GM21367 (cell line): ENCODE data around the gene SLC16A4.
A peak's percentile ranks its signal among the peaks of the same experiment; 100 is the strongest.

ENCODE experiments used
- ATAC-seq: cut with Tn5 transposase; IDR thresholded peaks from one replicate; pipeline ENCODE4 v1.9.1; 2021; ENCODE audit not compliant: unreplicated experiment

The SLC16A4 gene

DNA sequence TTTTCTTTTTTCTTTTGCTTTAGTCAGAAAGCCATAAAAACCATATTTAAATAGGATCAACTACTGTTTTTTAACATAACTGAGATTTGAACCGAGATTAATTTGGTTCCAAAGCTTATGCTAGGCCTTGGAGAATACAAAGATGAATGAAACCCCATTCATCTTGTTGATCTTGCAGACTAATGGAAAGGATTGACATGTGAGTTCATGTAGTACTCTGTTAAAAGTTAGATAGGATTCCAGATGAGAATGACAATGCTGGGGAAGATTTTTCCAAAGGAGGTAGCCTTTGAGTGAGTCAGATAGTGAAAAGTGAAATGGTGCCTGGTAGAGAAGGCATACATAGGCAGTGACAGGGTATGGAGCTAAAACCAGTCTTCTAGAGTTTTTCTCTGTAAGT, 29.0 kb downstream of the SLC16A4 start:
- ATAC-seq, result no peak

DNA sequence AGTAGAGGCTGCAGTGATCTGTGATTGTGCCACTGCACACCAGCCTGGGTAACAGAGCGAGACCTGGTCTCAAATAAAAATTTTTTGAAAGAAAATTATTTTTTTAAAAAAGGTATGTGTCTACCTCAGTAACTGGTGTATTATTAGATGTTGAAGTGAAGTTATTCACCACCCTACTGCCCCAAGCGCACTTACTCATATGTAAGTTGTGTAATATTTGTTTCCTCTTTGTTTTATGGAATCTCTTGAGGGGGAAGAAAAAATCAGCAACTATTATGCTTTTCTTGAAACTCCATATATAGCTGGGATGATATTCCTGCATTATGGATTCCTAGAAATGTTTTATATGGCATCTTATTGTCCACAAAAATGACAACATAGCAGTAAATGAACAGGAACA, 30.4 kb downstream of the SLC16A4 start:
- ATAC-seq, result no peak

DNA sequence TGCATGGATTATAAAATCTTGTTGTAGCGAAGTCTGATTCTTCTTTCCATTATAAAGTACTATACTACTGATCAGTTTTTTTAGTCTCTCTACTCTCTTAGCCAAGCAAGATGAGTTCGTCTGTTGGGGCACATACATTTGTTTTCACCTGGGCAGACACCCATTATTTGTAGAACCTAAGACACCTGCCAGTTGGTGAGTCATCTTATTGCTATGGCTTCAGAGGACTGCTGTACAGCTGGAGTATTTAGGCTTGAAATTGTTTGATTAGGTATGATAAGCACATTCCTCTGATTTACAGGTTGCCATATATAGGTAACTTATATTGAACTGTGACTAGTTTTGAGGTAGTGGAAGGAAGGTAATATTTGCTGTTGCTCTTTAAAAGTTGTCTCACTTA, 34.4 kb downstream of the SLC16A4 start:
- no peak for ATAC-seq

DNA sequence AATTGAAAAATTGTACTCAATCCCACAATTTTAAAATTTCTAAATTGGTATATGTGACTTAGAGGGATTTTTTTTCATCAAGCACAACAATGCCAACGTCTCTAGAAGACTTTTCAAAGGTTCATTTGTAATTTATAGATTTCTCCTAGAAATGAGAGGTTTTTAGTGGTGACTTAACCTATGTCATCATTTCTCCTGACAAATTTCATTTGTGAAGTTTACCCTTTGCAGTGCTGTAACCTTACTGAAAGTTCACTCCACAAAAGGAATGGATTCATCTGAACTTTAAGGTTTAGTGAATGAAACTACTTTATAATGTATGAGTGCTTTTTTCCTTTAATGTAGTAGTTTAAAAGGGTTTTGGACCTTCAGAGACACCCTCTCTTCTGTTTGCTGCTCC, 35.5 kb downstream of the SLC16A4 start:
- no peak for ATAC-seq

DNA sequence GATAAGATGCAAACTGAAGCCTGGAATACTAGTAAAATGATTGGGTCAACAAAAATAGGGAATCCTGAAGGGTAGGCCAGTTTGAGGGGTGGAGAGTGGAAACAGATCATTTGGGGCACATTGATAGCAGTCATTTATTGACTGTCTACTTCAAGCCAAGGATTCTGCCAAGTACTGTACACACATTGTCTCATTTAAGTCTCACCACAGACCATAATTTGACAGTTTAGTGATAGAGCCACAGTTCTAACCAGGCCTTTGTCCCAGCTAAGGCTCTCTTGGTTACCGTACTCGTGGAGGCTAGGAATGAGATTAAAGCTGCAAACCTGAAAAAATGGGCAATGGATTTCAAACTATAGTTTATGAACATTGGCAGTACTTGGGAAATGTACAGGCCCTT, 40.5 kb downstream of the SLC16A4 start:
- ATAC-seq, result no peak

DNA sequence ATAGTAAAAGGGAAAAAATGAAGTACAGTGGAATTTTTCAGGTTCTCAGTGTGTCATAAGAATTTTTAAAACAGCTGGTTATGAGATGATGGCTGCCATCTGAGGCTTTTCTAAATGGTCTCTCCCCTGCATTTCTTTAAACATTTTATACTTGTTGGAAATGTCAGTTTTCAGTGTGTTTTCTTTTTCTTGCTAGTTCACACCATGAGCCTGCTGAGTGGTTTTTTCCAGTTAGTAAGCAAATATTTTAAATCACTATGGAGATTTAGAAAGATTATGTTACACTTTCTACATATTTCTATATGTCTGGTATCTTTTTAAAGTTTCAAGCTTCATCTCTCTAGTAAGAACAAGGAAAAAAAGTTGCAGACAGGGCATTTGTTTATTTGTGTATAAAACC, 42.1 kb downstream of the SLC16A4 start:
- ATAC-seq, result no peak

DNA sequence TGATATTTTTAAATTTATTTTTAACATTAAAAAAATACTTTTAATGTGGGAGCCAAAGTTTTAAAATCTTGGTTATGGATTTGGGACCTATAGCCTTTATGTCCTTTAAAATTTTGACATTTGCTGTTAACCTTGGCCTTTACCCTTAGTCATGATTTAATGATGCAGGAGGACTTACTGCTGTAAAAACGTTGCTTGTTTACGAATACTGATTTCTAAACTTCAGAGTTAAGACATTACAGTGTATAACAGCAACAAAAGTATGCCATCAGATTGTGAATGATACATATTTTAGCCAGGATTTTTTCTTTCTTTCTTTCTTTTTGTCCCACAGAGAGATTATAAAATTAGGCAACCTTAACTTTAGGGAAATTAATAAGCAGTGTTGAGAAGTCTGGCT, 42.8 kb downstream of the SLC16A4 start:
- ATAC-seq, result no peak

DNA sequence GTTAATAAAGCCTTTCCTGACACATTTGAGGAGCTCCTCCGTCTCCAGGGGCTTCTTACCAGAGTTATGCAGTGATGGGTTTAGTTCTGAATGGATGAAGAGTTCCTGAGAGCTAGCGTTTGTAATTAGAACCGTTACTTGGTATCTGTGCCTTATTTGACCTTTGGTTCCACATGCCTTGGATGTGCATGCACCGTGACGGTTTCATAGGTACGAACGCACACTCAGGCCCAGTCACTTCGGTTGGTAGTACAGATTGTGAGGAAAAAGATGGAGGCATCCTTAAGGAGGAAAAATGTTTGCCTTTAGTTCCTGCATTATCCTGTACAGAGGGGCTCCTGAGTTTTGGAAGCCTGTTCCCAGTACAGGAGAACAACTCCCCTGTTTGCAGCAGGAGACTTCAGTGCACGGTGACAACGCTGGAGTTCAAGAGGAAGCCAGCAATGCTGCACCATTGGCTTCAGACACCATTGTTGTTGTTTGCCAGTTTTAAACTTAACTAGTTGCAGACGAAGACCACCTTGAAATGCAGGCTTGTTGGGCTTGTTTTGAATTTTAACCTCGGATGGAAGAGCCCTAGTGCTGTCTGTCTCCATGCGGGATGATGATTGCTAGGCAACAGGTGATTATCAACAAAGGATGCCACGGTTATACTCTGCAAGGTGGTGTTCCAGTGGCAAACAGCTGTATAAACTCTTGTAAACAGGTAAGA, 43.5 kb downstream of the SLC16A4 start:
- ATAC-seq, result no peak

DNA sequence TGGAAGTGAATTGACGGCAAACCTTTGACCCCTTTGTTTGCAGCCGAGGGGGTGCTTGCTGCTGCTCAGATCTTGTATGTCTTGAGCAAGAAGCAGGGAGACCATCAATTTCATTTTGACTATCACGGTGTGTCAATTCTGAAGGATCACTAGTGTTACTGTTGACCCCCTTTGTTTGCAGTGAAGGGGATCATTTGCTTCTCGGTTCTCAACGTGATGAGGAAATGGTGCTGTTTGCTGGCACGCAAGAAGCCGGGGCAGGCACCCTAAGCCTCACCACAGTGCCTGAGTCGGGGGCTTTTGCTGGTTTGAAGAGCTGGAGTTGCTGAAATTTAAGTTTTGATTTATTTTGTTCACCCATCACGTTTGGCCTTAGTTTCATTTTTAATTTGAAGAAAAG, 44.1 kb downstream of the SLC16A4 start:
- no peak for ATAC-seq

DNA sequence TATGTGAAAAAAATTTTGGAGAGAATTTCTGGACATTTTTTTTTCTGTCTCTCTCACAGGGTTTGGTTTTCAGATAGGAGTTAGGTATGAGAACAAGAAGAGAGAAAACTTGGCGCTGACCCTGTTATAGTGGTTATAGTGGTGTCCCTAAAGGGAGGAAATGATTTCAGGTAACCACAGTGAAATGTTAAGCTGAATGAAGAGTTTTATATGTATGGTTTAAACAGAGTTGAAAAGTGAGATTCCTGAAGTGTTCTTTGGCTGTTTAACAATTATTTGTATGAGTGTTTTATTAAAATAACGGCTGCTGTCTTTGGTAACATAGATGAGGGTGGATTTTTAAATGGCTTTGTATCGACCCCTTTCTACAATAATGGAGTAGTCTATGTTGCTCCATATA, 45.3 kb downstream of the SLC16A4 start:
- no peak for ATAC-seq

DNA sequence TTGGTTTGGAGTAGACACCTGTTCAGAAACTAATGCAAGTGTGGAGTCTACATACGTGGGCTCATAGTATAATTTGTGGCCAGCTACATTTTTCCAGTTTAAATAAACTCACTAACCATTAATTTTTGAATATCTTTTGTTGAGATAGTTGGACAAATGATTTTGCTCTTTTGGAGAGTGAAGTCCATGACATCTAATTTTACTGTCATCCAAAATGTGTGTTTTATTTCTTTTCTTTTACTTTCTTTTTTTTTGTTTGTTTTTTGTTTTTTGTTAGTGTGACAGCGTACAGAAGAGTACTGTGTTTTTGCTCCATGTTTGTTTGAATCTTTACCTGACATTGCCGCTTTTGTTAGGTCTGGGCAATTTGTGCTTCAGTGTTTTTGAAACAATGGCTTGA, 46.7 kb downstream of the SLC16A4 start:
- ATAC-seq, result no peak

DNA sequence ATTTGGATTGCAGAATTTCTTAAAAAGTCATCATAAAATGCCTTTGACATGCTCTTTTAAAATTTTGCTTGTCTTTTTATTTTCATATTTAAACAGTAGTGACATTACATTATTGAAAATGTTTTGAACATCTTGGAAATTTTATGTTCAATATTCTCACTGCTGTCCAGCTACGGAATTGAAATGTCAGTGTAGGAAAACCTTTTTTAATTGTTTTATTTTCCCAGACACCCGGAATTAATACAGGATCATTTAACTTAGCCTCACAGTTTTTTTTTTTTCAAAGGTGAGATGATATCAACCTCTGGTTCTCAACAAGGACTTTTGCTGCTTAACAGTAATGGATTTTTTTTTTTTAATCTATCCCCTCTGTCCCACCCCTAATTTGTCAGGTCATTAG, 47.6 kb downstream of the SLC16A4 start:
- no peak for ATAC-seq

DNA sequence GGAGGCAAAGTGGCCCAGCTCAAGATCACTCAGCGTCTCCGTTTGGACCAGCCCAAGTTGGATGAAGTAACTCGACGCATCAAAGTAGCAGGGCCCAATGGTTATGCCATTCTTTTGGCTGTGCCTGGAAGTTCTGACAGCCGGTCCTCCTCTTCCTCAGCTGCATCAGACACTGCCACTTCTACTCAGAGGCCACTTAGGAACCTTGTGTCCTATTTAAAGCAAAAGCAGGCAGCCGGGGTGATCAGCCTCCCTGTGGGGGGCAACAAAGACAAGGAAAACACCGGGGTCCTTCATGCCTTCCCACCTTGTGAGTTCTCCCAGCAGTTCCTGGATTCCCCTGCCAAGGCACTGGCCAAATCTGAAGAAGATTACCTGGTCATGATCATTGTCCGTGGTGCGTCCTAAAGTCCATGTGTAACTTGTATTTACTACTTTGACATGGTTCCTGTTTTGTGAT, 48.9 kb downstream of the SLC16A4 start:
- ATAC-seq, result no peak

DNA sequence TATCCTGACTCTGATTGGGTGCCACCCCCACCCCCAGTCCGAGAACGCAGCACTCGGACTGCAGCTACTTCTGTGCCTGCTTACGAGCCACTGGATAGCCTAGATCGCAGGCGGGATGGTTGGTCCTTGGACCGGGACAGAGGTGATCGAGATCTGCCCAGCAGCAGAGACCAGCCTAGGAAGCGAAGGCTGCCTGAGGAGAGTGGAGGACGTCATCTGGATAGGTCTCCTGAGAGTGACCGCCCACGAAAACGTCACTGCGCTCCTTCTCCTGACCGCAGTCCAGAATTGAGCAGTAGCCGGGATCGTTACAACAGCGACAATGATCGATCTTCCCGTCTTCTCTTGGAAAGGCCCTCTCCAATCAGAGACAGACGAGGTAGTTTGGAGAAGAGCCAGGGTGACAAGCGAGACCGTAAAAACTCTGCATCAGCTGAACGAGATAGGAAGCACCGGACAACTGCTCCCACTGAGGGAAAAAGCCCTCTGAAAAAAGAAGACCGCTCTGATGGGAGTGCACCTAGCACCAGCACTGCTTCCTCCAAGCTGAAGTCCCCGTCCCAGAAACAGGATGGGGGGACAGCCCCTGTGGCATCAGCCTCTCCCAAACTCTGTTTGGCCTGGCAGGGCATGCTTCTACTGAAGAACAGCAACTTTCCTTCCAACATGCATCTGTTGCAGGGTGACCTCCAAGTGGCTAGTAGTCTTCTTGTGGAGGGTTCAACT, 49.5 kb downstream of the SLC16A4 start:
- ATAC-seq, result no peak

DNA sequence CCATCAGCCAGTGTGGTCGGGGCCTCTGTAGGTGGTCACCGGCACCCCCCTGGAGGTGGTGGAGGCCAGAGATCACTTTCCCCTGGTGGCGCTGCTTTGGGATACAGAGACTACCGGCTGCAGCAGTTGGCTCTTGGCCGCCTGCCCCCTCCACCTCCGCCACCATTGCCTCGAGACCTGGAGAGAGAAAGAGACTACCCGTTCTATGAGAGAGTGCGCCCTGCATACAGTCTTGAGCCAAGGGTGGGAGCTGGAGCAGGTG, 50.7 kb downstream of the SLC16A4 start:
- ATAC-seq, result no peak

DNA sequence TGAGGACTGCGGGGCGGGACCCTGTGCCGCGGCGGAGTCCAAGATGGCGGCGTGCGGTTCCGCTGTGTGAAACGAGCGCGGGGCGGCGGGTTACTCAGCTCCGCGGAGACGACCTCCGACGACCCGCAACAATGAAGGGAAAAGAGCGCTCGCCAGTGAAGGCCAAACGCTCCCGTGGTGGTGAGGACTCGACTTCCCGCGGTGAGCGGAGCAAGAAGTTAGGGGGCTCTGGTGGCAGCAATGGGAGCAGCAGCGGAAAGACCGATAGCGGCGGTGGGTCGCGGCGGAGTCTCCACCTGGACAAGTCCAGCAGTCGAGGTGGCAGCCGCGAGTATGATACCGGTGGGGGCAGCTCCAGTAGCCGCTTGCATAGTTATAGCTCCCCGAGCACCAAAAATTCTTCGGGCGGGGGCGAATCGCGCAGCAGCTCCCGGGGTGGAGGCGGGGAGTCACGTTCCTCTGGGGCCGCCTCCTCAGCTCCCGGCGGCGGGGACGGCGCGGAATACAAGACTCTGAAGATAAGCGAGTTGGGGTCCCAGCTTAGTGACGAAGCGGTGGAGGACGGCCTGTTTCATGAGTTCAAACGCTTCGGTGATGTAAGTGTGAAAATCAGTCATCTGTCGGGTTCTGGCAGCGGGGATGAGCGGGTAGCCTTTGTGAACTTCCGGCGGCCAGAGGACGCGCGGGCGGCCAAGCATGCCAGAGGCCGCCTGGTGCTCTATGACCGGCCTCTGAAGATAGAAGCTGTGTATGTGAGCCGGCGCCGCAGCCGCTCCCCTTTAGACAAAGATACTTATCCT, 51.2 kb downstream of the SLC16A4 start:
- ATAC-seq, result no peak

DNA sequence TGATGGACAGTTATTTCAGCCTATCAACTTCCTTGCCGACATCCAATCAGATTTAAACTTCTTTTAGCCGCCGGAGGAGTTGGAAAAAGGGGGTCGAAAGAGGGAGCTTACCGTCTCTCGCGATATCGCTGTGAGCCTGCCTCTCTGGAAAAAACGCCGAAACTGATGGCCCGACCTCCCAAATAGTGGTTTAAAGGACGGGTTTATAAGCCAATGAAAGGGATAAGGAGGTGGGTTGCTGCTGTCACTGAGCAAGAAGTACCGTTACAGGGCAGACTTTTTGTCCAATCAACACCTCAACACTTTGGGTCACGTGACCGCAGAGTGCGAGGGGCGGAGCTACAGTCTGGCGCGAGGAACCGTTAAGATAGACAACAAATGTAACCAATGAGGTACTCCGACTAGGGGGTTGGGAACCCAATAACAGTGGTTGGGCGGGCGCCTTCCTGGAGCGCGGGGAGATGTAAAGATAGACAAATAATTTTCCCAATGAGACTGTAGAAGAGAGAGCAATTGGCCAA, 51.9 kb downstream of the SLC16A4 start, which contains the start of gene RBM15:
TSS of gene RBM15 (plus strand) at position 492 of the 521 bp plus-strand sequence. CDS start at position 521, 29 bp downstream.
- peak; percentile 63 for ATAC-seq

DNA sequence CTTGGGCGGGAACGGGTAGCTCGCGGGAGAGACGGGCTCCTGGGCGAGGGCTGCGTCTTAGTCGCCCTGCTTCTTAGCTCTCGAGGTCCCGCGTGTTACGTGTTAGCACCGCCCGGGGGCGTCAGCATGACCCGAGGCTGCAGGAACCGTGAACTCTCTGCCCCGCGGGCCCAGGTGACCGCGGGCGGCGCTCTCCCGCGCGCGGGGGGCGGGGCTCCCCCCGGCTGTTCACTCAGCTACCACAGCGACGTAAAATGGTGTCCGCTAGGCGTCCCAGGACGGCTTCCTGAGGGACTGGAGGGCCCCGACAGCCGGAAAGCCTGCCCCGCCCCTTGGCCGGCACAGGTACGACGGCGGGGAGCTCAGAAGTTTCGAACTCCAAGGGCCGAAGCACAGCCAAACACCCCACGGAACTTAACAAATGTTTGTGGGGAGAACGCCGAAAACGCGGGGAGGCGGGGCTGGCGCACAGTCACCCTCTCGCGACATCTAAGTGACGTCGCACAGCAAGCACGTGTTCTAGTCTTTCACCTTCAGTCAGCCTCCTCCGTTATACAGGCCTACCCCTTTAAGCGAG, 52.4 kb downstream of the SLC16A4 start:
- ATAC-seq, result peak; percentile 58

DNA sequence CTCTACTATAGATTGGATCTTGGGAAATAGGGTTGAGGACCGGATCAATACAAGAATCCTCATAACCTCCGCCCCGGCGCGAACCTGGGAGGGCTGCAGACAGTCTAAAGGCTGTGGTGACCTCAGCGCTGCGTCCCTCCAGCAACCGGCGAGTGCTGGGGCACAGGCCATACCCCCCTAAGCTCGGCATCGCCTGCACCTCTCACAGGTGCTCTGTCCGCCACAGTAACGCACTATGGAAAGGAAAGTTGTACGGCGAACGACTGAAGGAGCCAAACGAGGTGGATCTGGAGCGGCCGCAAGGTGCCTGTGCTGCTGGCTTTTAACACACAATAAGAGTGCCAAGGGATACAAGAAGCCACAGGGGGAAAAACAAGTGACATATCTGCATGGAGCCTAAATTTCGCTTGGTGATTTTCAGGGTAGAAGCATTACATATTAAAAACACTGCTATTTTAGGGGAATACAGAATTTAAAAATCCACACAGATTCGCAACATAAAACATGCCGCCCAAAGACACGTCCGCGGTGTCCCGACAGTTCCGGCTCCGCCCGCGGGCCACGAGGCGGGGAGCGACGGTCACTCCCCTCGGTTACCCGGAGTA, 53.0 kb downstream of the SLC16A4 start:
- ATAC-seq, result no peak

DNA sequence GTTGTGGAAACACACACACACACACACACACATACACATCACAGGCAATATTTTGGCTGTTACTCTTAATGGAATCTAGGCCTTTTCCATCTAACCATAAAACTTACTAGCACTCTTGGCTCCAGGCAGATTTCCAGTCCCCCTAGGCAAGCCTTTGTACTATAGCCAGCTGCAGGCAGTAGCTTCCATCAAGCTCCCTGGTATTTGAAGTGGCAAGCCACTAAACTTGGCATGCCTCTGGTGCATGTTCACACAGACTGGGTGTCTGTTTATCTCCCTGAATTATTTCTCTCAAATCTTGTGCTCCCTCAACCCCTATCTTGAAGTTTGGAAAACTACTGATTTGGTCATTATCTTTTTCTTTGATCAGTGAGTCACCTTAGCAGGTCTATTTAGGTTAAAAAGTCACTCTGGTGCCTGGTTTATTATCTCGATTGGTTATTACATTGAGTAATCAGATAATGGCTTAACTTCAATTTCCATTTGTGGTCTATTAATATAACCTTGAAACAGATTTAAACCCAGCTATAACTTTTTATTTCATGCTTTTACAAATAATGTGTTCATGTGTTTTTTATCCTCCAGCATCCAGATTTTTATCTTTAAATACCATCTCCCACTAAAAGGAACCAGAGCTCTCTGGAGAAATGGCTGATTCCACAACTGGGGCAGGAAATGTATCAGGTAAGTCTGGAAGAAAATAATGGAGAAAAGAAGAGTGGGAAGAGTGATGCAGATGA, 54.4 kb downstream of the SLC16A4 start:
- no peak for ATAC-seq
